NCI-H460 (cell line): ENCODE data around the gene SUOX. TPM values are rescaled to one million over a fixed set of nuclear protein-coding genes. Genes with fewer than 3 reads are reported as not detected.
"Not testable (repeated sequence)": the region's sequence is repeated elsewhere in the genome, so short reads cannot be mapped to it uniquely, and the experiment has no call there.

Experiments
- DNase-seq: peaks from one replicate; pipeline ENCODE4 v3.0.0-alpha.2; 2016; ENCODE audit warnings: low read depth; ENCODE audit errors: extremely low read depth
- polyA plus RNA-seq: library from polyadenylated mRNA; depleted of rRNA; stranded (reverse); fragments of >200 nt; gene quantifications from 2 replicates; pipeline ENCODE4 v1.2.3, GENCODE V29; 2014; cell fraction: nucleus; rRNA removed
- total RNA-seq: library from RNA; depleted of rRNA; stranded (reverse); fragments of >200 nt; shearing (Covaris generic); gene quantifications from 2 replicates; pipeline ENCODE4 v1.2.3, GENCODE V29; 2014; rRNA removed

The SUOX gene
- 9.7 and 10.4 TPM in 2 replicates for total RNA-seq
- polyA plus RNA-seq, result 14.0 and 24.3 TPM in 2 replicates

GRCh38 chr12:55996715-55997534, at the start of gene SUOX:
TSS of gene SUOX (plus strand) at chr12:55997276. CDS start at chr12:56002222, 4,946 bp downstream.
- peak; percentile 98 for DNase-seq

- no peak for DNase-seq
Observed at GRCh38 chr12:55955344-55955743, 41.7 kb upstream of the SUOX start.

DNA sequence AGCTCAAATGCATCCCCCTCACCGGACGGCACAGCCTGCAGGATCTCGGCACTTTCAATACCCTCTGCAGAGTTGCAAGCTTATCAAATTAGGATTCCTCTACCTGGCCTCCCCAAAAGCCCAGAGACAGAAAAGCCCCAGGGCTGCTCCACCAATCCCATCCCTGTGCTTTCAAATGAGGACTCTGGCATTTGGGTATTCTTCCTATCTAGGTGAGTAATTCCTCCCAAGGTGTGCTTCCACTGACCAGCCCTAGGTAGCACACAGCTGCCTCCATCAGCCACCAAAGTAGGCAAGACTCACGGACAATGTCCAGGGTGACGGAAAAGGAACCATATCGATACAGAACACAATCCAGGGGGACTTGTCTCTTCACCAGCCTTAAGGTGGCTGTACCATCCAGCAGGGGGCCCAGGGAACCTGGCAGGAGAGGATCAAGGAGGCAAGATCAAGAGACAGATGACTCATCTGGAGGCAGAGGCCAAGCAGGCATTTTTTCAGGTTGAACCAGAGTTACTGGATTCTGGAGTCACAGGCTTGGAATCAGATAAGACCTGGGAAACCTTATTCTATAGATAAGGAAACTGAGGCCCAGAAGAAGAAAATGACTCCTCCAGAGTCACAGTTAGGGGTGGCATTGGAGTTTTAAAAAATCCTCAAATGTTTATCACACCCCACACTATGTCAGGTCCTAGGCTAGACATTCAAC, 41.1 kb upstream of the SUOX start:
- no peak for DNase-seq

DNA sequence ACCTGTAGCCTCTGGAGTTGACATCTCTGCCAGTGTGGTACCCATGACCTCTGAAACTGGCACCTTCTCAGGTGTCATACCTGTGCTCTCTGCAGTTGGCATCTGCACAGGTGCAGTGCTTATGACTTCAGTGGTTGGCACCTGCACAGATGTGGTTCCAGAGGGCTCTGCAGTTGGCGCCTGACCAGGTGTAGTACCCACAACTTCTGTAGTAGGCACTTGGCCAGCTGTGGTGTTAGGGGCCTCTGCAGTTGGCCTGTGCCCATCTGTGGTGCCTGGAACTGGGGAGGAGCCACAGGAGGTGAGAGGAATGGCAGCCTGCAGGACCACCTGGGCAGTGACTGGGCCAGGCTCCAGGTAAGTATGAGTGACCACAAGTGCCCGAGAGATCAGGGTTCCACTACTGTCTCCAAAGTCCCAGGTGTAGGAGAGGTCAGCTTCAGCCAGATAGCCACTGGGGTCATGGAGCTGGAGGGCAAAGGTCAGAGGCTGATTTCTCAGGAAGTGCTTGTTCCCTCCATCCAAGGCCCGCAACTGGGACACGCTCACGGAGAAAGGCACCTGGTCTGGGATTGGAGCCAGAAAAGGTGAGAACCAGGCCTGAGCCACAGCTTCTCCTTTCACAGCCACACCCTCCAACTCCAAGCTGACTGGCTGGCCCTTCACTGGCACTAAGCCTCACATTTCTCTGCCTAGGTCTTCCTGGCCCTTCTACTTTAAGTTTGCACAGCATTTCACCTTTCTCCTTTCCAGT, 39.8 kb upstream of the SUOX start:
- DNase-seq, result no peak

- no peak for DNase-seq
Observed at GRCh38 chr12:55963760-55964159, 33.3 kb upstream of the SUOX start.

- no peak for DNase-seq
Observed at GRCh38 chr12:55965240-55965639, 31.8 kb upstream of the SUOX start.

DNA sequence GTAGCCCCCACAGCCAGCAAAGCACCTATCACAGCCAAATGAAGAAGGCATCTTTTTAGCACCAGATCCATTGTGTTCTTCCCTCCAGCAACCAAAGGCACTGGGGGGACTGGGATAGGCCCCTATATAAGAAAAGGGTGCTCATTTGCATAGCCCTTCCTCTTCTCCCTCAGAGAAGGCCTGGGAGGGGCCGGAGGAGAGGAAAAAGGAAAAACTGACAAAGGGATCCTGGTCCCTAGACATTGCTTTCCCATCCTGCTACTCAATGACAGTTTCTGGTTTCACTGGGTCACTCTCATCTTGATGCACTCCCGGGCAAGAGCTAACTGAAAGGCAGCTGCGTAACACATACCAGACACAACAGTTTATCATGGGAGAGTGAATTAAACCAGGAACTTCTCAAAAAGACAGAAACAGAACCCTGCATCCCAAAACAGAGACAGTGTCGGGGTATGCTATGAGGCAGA, 31.1 kb upstream of the SUOX start, which contains the start of gene PMEL:
TSS of gene PMEL (minus strand) at position 102 of the 467 bp plus-strand sequence. CDS start at position 71, 31 bp downstream.
- DNase-seq, result no peak

- peak; percentile 69 for DNase-seq
Observed at GRCh38 chr12:55966408-55967281, 30.4 kb upstream of the SUOX start, which contains the start of gene CDK2. TSS of gene CDK2 (plus strand) at chr12:55966830. CDS start at chr12:55967009, 179 bp downstream.

DNA sequence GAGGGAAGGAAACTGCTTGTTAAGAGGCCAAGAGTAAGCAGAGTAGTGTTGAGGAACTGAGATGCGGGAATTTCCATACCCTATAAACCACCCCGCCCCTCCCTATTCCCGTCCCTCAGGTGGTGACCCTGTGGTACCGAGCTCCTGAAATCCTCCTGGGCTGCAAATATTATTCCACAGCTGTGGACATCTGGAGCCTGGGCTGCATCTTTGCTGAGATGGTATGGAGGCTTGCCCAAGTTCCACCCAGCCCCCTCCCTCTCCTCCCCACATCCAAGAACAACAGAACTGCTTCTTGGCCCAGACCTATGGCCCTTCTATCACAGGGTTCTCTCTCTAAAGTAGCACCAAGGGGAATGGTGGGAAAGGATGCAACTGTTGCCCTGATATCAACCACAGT, 27.7 kb upstream of the SUOX start:
- DNase-seq, result no peak

DNA sequence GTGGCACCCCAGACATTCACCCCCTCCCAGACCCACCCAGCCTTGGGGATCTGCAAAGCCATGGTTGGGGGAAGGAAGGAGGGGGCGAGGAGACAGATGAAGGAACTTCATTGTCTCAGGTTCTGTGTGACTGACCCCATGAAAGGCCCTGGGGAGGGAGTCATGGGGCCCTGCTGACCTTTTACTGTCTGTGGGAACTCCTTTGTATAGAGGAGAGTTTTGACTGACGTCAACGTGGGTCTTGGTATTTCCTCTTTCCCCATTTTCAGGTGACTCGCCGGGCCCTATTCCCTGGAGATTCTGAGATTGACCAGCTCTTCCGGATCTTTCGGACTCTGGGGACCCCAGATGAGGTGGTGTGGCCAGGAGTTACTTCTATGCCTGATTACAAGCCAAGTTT, 26.3 kb upstream of the SUOX start:
- no peak for DNase-seq

GRCh38 chr12:55972042-55972441, 25.0 kb upstream of the SUOX start:
- no peak for DNase-seq

- no peak for DNase-seq
Observed at GRCh38 chr12:55972456-55972855, 24.6 kb upstream of the SUOX start.

- no peak for DNase-seq
Observed at GRCh38 chr12:55972911-55973598, 24.0 kb upstream of the SUOX start.

DNA sequence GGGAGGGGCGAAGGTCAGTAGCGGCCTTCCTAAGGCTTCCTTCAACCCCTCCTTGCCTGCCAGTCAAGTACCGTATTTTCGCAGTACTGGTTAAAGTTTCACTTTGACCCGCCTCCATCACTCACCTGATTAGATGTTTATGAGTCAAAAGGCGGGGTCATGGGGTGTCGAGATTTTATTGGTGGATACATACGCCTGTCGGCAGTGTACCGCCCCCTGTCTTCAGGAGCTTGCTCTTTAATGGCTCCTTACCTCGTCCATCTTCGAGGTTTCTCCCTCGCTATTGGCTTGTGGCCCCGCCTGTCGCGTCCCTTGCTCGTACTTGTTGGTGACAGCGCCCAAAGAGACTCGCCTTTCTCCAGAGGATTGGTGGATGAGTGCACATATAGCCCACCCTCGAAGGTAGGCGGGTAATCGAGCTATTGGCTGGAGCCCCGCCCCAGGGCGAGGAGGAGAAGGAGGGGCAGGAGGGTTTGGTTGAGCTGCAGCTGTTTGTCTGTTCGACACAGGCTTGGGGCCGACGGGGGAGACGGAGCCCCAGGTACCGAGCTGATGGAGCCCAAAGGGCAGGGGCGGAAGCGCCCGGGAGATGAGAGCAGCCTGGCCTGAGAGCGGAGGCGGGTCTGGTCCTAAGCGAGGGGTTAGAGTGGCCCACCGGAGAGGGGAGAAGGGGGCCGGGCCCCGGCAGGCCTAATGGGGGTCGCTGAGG, 23.3 kb upstream of the SUOX start, which contains the start of gene RAB5B:
TSS of gene RAB5B (plus strand) at position 480 of the 709 bp plus-strand sequence. CDS start 12,883 bp downstream, outside the sequence.
- peak; percentile 100 for DNase-seq

DNA sequence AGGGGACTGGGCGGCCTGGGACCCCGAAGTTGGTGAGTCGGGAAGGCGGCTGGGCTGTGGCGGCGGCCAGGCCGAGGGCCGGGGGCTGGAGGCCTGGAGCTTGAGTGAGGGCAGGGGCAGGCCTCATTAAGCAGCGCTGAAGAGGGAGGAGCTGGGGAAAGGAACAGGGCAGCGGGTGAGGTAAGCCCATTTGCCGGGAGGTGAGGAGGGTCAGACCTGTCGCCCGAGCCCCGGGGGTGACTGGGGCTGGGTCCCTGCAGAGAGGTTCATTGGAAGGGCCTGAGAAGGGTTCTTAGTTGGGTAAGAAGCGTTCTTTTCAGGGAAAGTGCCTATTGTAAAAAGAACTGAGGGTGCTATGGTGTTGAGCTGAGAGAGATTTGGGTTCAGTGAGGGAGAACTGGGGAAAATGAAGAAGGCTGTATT, 22.8 kb upstream of the SUOX start:
- no peak for DNase-seq

GRCh38 chr12:55978393-55978792, 18.7 kb upstream of the SUOX start:
- no peak for DNase-seq

DNA sequence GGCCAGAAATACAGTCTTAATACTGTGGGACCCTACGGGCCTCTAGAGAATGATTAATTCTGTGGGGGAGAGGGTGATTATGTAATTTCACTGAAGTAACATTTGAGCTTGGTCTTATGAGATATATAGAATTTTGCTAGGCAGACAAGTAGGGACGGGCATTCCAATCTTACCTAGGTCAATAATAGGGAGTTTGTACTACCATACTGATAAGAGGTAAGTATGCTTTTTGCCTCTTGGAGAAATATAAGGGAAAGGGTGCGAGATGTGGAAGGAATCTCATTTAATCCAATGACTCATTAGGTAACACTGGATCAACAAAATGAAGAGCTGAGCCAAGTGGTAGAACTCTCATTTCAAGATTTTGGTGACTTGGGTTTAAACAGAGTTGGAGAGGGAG, 18.0 kb upstream of the SUOX start:
- DNase-seq, result no peak

DNA sequence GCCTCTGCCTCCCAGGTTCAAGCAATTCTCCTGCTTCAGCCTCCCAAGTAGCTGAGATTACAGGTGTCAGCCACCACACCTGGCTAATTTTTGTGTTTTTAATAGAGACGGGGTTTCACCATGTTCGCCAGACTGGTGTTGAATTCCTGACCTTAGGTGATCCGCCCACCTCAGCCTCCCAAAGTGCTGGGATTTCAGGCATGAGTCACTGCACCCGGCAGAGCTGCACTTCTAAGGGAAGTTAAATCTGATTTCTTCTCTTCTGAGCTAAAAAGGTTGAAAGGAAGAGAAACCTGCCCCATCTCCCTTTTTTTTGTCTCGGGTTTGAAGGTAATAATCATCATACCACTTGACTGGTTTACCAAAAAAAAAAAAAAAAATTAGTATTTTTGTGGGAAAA, 15.2 kb upstream of the SUOX start:
- not testable (repeated sequence) for DNase-seq
